ENCODE results near the gene CTNNB1. TPM values are rescaled to one million over a fixed set of nuclear protein-coding genes. Genes with fewer than 3 reads are reported as not detected.

The CTNNB1 gene
- total RNA-seq, 1 donor from 2014 or later, result 1,006 TPM

DNA sequence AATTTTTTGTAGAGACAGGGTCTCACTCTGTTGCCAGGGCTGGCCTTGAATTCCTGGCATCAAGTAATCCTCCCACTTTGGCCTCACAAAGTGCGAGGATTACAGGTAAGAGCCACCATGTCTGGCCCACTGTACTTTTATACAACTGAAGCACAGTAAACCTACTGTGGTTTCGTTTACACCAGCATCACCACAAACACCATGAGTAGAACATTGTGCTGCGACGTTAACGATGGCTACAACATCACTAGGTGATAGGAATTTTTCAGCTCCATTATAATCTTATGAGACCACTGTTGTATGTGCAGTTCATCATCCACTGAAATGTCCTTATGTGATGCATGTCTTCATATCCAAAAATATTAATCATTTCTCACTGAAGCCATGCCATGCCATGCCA is 11.7 kb downstream of the CTNNB1 start:
- FAIRE-seq, result no peak
- Histone ChIP-seq H3K27me3 (ENCODE audit: control insufficient read depth, insufficient read depth, low read length) (no peaks in the 10 kb centered on the region), H3K36me3 (ENCODE audit: control insufficient read depth, insufficient read depth, low read length) (peaks cover 1% of the 10 kb centered on the region), H3K4me3 (ENCODE audit: low read depth, low read length) (no peak overlapping the region)
- TF ChIP-seq, protein P1, sequence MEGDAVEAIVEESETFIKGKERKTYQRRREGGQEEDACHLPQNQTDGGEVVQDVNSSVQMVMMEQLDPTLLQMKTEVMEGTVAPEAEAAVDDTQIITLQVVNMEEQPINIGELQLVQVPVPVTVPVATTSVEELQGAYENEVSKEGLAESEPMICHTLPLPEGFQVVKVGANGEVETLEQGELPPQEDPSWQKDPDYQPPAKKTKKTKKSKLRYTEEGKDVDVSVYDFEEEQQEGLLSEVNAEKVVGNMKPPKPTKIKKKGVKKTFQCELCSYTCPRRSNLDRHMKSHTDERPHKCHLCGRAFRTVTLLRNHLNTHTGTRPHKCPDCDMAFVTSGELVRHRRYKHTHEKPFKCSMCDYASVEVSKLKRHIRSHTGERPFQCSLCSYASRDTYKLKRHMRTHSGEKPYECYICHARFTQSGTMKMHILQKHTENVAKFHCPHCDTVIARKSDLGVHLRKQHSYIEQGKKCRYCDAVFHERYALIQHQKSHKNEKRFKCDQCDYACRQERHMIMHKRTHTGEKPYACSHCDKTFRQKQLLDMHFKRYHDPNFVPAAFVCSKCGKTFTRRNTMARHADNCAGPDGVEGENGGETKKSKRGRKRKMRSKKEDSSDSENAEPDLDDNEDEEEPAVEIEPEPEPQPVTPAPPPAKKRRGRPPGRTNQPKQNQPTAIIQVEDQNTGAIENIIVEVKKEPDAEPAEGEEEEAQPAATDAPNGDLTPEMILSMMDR (IDR thresholded peaks at IDR 0.05; ENCODE audit: insufficient read depth, low read length, severe bottlenecking), result no peak
- DNase-seq (ENCODE audit: low read depth), result no peak

GRCh38 chr3:41212088-41212487 is 12.8 kb downstream of the CTNNB1 start:
- TF ChIP-seq, protein P1 (IDR thresholded peaks at IDR 0.05; ENCODE audit: insufficient read depth, low read length, severe bottlenecking), result no peak
- no peak for FAIRE-seq
- DNase-seq (ENCODE audit: low read depth), result no peak
- Histone ChIP-seq H3K36me3 (ENCODE audit: control insufficient read depth, insufficient read depth, low read length) (peaks cover 1% of the 10 kb centered on the region), H3K4me3 (ENCODE audit: low read depth, low read length) (no peak overlapping the region), H3K27me3 (ENCODE audit: control insufficient read depth, insufficient read depth, low read length) (no peaks in the 10 kb centered on the region)

DNA sequence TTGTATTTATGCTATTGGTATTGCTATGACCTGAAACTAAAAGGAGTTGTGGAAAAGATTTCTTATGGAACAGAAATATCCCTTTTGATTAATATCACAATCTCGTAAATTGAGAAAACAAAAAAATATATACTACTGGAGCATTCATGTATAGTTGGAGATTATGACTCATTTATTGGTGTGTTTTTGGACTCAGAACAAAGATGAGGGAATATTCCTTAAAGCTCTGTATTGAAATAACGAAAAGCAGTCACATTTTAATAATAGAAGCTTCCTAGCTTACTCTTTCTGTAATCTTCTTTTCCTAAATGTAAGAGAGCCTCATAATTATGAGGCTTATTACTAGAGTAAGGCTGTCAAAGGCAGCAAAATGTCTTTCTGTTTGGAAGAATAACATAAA is 14.3 kb downstream of the CTNNB1 start:
- no peaks in the 10 kb centered on the region for H3K27me3 ChIP-seq (ENCODE audit: control insufficient read depth, insufficient read depth, low read length)
- DNase-seq (ENCODE audit: low read depth) (no peak), FAIRE-seq (no peak)
- no peak overlapping the region for H3K4me3 ChIP-seq (ENCODE audit: low read depth, low read length)
- TF ChIP-seq, protein P1 (IDR thresholded peaks at IDR 0.05; ENCODE audit: insufficient read depth, low read length, severe bottlenecking), result no peak
- H3K36me3 ChIP-seq (ENCODE audit: control insufficient read depth, insufficient read depth, low read length), result peaks cover 1% of the 10 kb centered on the region

- TF ChIP-seq, protein P1 (IDR thresholded peaks at IDR 0.05; ENCODE audit: insufficient read depth, low read length, severe bottlenecking), result no peak
- H3K36me3 ChIP-seq (ENCODE audit: control insufficient read depth, insufficient read depth, low read length), result no peaks in the 10 kb centered on the region
- H3K27me3 ChIP-seq (ENCODE audit: control insufficient read depth, insufficient read depth, low read length), result no peaks in the 10 kb centered on the region
- no peak for FAIRE-seq
- no peak for DNase-seq (ENCODE audit: low read depth)
- H3K4me3 ChIP-seq (ENCODE audit: low read depth, low read length), result no peak overlapping the region
Measured at GRCh38 chr3:41216422-41216821, 17.1 kb downstream of the CTNNB1 start.

GRCh38 chr3:41216993-41217392 is 17.7 kb downstream of the CTNNB1 start:
- no peaks in the 10 kb centered on the region for H3K27me3 ChIP-seq (ENCODE audit: control insufficient read depth, insufficient read depth, low read length)
- FAIRE-seq (no peak), DNase-seq (ENCODE audit: low read depth) (no peak)
- H3K36me3 ChIP-seq (ENCODE audit: control insufficient read depth, insufficient read depth, low read length), result no peaks in the 10 kb centered on the region
- TF ChIP-seq, protein P1 (IDR thresholded peaks at IDR 0.05; ENCODE audit: insufficient read depth, low read length, severe bottlenecking), result no peak
- H3K4me3 ChIP-seq (ENCODE audit: low read depth, low read length), result no peak overlapping the region

- TF ChIP-seq, protein P1 (IDR thresholded peaks at IDR 0.05; ENCODE audit: insufficient read depth, low read length, severe bottlenecking), result no peak
- Histone ChIP-seq H3K27me3 (ENCODE audit: control insufficient read depth, insufficient read depth, low read length) (no peaks in the 10 kb centered on the region), H3K36me3 (ENCODE audit: control insufficient read depth, insufficient read depth, low read length) (peaks cover 3% of the 10 kb centered on the region), H3K4me3 (ENCODE audit: low read depth, low read length) (no peak overlapping the region)
- DNase-seq (ENCODE audit: low read depth) (no peak), FAIRE-seq (no peak)
Measured at GRCh38 chr3:41219424-41219823, 20.1 kb downstream of the CTNNB1 start.

Measured in bronchial epithelial cell (primary cell).